GM21529 (cell line): ENCODE data around the gene PLA2G12A.
"Not testable (repeated sequence)": the region's sequence is repeated elsewhere in the genome, so short reads cannot be mapped to it uniquely, and the experiment has no call there.

ENCODE experiments used
- ATAC-seq: cut with Tn5 transposase; IDR thresholded peaks from one replicate; pipeline ENCODE4 v1.9.1; 2021; ENCODE audit not compliant: unreplicated experiment

PLA2G12A gene

DNA sequence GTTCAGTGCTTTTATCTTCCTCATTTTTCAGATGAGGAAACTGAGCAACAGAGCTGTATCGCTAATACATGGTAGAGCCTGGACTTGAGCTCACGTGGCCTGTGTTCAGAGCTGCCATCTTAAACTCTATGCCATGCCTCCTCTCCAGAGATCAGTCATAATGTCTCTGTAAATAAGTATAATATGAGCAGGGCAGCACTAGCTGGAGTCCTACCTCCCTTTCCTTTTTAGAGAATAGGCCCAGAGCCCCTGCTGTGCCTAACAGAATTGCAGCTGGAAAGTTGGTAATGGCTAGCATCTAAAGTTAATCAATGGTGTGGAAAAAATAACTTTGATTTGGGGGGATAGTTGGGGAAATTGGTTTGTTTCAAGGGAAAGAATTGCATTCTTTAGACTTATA, 47.0 kb downstream of the PLA2G12A start:
- ATAC-seq: no peak

- not testable (repeated sequence) for ATAC-seq
Measured at GRCh38 chr4:109678925-109679324, 50.9 kb downstream of the PLA2G12A start.

GRCh38 chr4:109678472-109678871, 51.4 kb downstream of the PLA2G12A start:
- ATAC-seq: not testable (repeated sequence)

- no peak for ATAC-seq
Measured at GRCh38 chr4:109676886-109677285, 53.0 kb downstream of the PLA2G12A start.

DNA sequence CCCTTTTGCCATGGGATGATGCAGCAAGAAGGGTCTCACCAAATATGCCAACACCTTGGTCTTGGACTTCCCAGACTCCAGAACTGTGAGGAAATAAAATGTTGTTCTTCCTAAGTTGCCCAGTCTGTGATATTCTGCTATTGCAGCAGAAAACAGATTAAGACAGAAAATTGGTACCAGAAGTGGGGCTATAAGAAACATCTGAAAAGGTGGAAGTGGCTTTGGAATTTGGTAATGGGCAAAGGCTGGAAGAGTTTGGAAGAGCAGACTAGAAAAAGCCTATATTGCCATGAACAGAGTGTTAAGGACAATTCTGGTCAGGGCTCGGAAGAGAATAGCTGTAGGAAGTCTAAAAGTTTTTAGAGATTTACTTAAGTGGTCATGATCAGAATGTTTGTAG, 54.0 kb downstream of the PLA2G12A start:
- no peak for ATAC-seq

- no peak for ATAC-seq
Measured at GRCh38 chr4:109675181-109675580, 54.7 kb downstream of the PLA2G12A start.

DNA sequence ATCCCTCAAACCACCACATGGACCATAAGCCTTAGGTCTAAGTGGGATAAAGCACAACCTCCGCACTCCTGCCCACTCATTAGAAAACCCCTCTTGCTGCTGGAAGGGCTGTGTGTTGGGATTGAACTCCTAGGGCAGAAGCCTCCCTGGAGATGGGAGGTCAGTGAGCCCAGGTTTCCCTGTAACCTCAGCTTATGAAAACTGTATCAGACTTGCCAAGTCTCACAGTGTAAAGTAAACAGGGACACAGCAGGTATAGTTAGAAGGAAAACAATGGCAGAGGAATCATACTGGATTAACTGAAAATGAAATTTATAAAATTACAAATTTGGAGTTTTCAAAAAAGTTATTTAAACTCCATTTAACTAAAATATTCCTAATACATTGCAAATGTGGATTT, 56.6 kb downstream of the PLA2G12A start:
- ATAC-seq: no peak

DNA sequence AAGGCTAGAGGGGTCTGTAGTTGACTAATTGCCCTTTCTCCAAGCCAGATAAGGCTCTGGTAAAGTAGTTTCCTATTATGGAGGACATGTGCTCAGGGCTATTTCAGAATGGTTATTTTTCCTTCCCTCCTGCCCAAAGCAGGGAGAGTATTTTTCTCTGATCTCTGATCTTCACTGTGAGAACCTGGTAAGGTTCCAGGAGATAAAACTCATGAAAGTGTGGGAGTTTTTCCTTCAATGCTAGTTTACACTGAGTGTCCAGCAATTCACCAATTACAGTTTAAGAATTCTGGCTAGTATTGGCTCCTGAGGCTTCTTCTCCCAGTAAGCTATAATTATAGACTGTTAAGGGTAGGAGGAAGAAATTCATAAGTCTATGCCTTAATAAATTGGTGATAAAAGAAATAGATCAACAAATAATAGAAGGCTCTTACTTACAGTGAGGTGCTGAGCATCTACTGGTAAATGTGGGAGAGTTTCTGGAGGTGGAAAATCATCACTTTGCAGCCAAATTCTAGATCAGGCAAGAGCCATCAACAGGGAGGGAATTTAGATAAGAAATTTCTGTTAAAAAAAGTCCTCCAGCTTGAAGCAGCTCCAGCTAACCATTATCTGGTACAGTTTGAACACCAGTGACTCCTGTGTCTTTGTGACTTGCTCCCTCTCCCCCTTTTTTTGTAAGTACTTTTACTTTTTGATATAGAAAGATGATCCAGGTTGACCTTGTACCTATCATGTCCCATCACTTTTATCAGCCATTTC, 57.5 kb downstream of the PLA2G12A start:
- ATAC-seq: no peak

DNA sequence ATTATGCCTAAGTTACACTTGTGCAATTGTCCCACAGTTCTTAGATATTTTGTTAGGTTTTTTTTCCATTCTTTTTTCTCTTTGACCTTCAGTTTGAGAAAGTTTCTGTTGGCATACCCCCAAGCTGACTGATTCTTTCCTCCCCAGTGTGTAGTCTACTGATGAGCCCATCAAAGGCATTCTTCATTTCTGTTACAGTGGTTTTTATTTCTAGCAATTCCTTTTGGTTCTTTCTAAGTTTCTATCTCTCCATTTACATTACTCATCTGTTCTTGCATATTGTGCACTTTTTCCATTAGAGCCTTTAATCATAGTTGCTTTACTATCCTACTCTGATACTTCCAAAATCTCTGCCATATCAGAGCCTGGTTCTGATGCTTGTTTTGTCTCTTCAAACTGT, 58.5 kb downstream of the PLA2G12A start:
- ATAC-seq: no peak

DNA sequence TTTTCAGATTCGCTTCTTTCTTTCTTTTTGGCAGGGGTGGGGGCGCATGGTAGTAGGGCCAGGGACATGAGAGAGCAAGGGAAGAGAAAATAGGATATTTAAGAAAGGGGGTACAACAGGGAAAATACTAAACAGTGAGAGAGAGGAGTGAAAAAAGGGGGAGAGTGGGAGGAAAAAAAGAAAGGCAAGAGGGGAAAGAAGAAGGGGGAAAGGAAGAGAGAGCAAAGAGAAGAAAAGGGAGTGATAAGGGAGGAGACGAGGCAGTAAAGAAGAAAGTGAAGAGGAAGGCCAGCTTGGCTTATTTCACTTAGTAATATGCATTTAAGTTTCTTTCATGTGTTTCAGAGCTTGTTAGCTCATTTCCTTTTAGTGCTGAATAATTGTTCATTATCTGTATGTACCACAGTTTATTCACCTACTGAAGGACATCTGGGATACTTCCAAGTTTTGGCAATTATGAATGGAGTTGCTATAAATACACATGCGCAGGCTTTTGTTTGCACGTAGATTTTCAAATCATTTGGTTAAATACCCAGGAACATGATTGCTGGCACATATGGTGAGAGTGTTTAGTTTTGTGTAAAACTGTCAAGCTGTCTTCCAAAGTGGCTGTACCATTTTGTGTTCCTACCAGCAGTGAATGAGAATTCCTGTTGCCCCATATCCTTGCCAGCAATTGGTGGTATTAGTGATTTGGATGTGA, 63.9 kb downstream of the PLA2G12A start:
- no peak for ATAC-seq

DNA sequence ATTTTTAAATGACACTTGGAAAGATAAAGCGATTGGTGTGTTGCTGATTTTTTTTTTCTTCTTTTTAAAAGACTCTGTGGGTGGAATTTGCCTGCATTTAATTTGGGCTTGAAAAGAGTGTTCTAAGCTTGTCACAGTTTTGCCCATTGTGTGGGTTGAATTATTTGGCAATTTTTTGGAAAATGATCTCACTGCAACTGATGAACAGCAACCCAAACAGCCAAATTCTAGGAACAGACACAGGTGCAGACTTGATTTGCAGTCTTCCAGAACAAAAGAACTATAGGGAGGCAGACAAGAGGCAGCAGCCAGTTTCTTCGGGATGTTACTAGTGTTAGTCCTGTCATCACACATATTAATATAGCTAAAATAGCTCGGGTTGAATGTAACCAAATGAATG, 67.1 kb downstream of the PLA2G12A start:
- ATAC-seq: no peak

- ATAC-seq: no peak
Measured at GRCh38 chr4:109662116-109662515, 67.8 kb downstream of the PLA2G12A start.
